Measurements from ENCODE around the gene ANKEF1. TPM values are rescaled to one million over a fixed set of nuclear protein-coding genes. Genes with fewer than 3 reads are reported as not detected.

The ANKEF1 gene
- total RNA-seq, 1 experiment from 2014 or later: 3.9 TPM

- CTCF ChIA-PET: no interaction called here
- POLR2A ChIA-PET: no interaction called here
- Histone ChIP-seq H3K4me3 (ENCODE audit: low read depth, low read length) (no peak overlapping the region), H3K9me3 (no peaks in the 10 kb centered on the region), H3K27me3 (replicated peaks; ENCODE audit: control insufficient read depth, insufficient read depth, low read length) (no peaks in the 10 kb centered on the region), H3K4me1 (no peaks in the 10 kb centered on the region), H3K36me3 (ENCODE audit: control insufficient read depth, insufficient read depth, low read length) (no peaks in the 10 kb centered on the region)
- peaks cover 1% of the 10 kb centered on the region for H3K9me3 Mint-ChIP-seq (ENCODE audit: unreplicated experiment)
- TF ChIP-seq CTCF (IDR thresholded peaks at IDR 0.05; ENCODE audit: insufficient read depth in 1 of 2, low read depth in 1 of 2, low read length in 1 of 2, severe bottlenecking in 1 of 2, unreplicated experiment in 1 of 2): no peak
- intact Hi-C loops (cut with micrococcal nuclease; ENCODE audit: unreplicated experiment): no loop called here
- H3K36me3 Mint-ChIP-seq (ENCODE audit: insufficient read depth, unreplicated experiment): no peaks in the 10 kb centered on the region
- H3K4me1 Mint-ChIP-seq (ENCODE audit: low read depth, unreplicated experiment): peaks cover 8% of the 10 kb centered on the region
- no peak overlapping the region for H3K27ac Mint-ChIP-seq (ENCODE audit: unreplicated experiment)
- peaks cover 15% of the 10 kb centered on the region for H3K27me3 Mint-ChIP-seq (ENCODE audit: insufficient read depth, unreplicated experiment)
- BruUV-seq (replicated peaks): no TSS peak
- no peak overlapping the region for H3K4me3 Mint-ChIP-seq (ENCODE audit: unreplicated experiment)
- no peak for DNase-seq
Observed at GRCh38 chr20:10063482-10063881, 28.7 kb downstream of the ANKEF1 start.

- Histone ChIP-seq H3K36me3 (ENCODE audit: control insufficient read depth, insufficient read depth, low read length) (no peaks in the 10 kb centered on the region), H3K27me3 (replicated peaks; ENCODE audit: control insufficient read depth, insufficient read depth, low read length) (no peaks in the 10 kb centered on the region), H3K9me3 (no peaks in the 10 kb centered on the region), H3K4me1 (no peaks in the 10 kb centered on the region), H3K4me3 (ENCODE audit: low read depth, low read length) (no peak overlapping the region)
- no peak for DNase-seq
- Mint-ChIP-seq H3K36me3 (ENCODE audit: insufficient read depth, unreplicated experiment) (no peaks in the 10 kb centered on the region), H3K9me3 (ENCODE audit: unreplicated experiment) (peaks cover 8% of the 10 kb centered on the region), H3K4me1 (ENCODE audit: low read depth, unreplicated experiment) (no peaks in the 10 kb centered on the region), H3K27ac (ENCODE audit: unreplicated experiment) (no peak overlapping the region), H3K4me3 (ENCODE audit: unreplicated experiment) (no peak overlapping the region), H3K27me3 (ENCODE audit: insufficient read depth, unreplicated experiment) (peaks cover 18% of the 10 kb centered on the region)
- intact Hi-C loops (cut with micrococcal nuclease; ENCODE audit: unreplicated experiment): no loop called here
- TF ChIP-seq CTCF (IDR thresholded peaks at IDR 0.05; ENCODE audit: insufficient read depth in 1 of 2, low read depth in 1 of 2, low read length in 1 of 2, severe bottlenecking in 1 of 2, unreplicated experiment in 1 of 2): no peak
- ChIA-PET CTCF (no interaction called here), POLR2A (no interaction called here)
- no TSS peak for BruUV-seq (replicated peaks)
Observed at GRCh38 chr20:10064611-10065010, 29.8 kb downstream of the ANKEF1 start.

DNA sequence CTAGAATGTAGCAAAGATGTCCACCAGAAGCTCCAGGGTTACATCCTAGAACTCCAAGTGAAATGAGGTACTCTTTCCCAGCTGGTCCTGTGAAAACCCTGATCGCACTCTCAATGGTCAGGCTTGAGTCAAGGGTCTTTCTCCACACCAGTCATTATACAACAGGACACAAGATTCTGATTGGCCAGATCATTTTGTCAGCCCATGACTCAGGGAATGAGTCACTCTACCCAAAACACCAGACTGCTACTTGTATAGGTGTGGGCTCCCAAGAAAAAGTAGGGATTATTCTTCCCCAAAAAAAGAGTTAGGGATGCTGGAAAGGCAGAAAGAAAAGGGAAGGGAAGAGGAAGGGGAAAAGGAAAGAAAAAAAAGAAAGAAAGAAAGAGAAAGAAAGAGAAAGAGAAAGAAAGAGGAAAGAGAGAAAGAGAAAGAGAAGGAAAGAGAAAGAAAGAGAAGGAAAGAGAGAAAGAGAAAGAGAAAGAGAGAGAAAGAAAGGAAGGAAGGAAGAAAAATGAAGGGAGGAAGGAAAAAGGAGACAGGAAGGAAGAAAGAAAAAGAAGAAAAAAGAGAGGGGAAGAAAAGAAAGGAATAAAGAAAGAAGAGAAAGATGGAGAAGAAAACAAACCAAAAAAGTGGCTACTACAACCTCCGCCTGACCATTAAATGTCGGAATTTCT lies 30.5 kb downstream of the ANKEF1 start:
- POLR2A ChIA-PET: no interaction called here
- CTCF ChIA-PET: no interaction called here

More for the DNA sequence above, 30.5 kb downstream of the ANKEF1 start:
- Mint-ChIP-seq H3K27ac (ENCODE audit: unreplicated experiment) (no peak overlapping the region), H3K4me3 (ENCODE audit: unreplicated experiment) (no peak overlapping the region), H3K27me3 (ENCODE audit: insufficient read depth, unreplicated experiment) (peaks cover 18% of the 10 kb centered on the region), H3K4me1 (ENCODE audit: low read depth, unreplicated experiment) (no peaks in the 10 kb centered on the region), H3K9me3 (ENCODE audit: unreplicated experiment) (peaks cover 8% of the 10 kb centered on the region), H3K36me3 (ENCODE audit: insufficient read depth, unreplicated experiment) (no peaks in the 10 kb centered on the region)
- intact Hi-C loops (cut with micrococcal nuclease; ENCODE audit: unreplicated experiment): no loop called here
- H3K9me3 ChIP-seq: no peaks in the 10 kb centered on the region
- H3K4me1 ChIP-seq: no peaks in the 10 kb centered on the region
- no peaks in the 10 kb centered on the region for H3K27me3 ChIP-seq (replicated peaks; ENCODE audit: control insufficient read depth, insufficient read depth, low read length)
- no TSS peak for BruUV-seq (replicated peaks)
- no peak for TF ChIP-seq CTCF (IDR thresholded peaks at IDR 0.05; ENCODE audit: insufficient read depth in 1 of 2, low read depth in 1 of 2, low read length in 1 of 2, severe bottlenecking in 1 of 2, unreplicated experiment in 1 of 2)
- no peaks in the 10 kb centered on the region for H3K36me3 ChIP-seq (ENCODE audit: control insufficient read depth, insufficient read depth, low read length)
- H3K4me3 ChIP-seq (ENCODE audit: low read depth, low read length): no peak overlapping the region
- DNase-seq: no peak
